Stimulated activated naive B cell treated with anti-CD40 and anti-IgM and Interleukin-4, amounts not matched to agents 10 μg/mL and 1 μg/mL and 100 μg/mL, for 72 hours (primary cell): Measurements from ENCODE around the gene IMPA2.

Experiments used
- ATAC-seq, 2 donors: fragments of 150-1000 bp; cut with Tn5 transposase; replicated peaks; 2 replicates each; pipeline ENCODE4 v1.10.0; 2021; ENCODE audit warnings: moderate library complexity in 1 of 2
- DNase-seq: peaks from one replicate; pipeline ENCODE4 v3.0.0; 2021
- H3K27ac Mint-ChIP-seq: one replicate; pipeline ENCODE4 v1.8.0; 2022; ENCODE audit warnings: mild to moderate bottlenecking, mixed read lengths
- H3K27me3 Mint-ChIP-seq, 2 donors: one replicate each; pipeline ENCODE4 v1.8.0; 2022; ENCODE audit warnings: mixed read lengths in 2 of 2
- H3K36me3 Mint-ChIP-seq, 2 donors: one replicate each; pipeline ENCODE4 v1.8.0; 2022; ENCODE audit warnings: mixed read lengths in 2 of 2, mild to moderate bottlenecking in 1 of 2
- H3K4me1 Mint-ChIP-seq, 2 donors: one replicate each; pipeline ENCODE4 v1.8.0; 2022; ENCODE audit warnings: mixed read lengths in 2 of 2, mild to moderate bottlenecking in 1 of 2
- H3K4me3 Mint-ChIP-seq, 2 donors: one replicate each; pipeline ENCODE4 v1.8.0; 2022; ENCODE audit warnings: mild to moderate bottlenecking in 2 of 2, mixed read lengths in 2 of 2, moderate library complexity in 1 of 2
- H3K9me3 Mint-ChIP-seq, 2 donors: one replicate each; pipeline ENCODE4 v1.8.0; 2022; ENCODE audit warnings: mixed read lengths in 2 of 2, mild to moderate bottlenecking in 1 of 2

Gene IMPA2

GRCh38 chr18:12001421-12001820, 20.1 kb downstream of the IMPA2 start:
- Mint-ChIP-seq H3K27ac (no peak overlapping the region), H3K9me3 (no peaks in the 10 kb centered on the region), H3K4me1 (peaks cover 5 to 7% of the 10 kb centered on the region in 2 donors), H3K4me3 (no peak overlapping the region), H3K27me3 (no peaks in the 10 kb centered on the region), H3K36me3 (peaks cover 0 to 4% of the 10 kb centered on the region in 2 donors)
- no peak for ATAC-seq
- DNase-seq: no peak

DNA sequence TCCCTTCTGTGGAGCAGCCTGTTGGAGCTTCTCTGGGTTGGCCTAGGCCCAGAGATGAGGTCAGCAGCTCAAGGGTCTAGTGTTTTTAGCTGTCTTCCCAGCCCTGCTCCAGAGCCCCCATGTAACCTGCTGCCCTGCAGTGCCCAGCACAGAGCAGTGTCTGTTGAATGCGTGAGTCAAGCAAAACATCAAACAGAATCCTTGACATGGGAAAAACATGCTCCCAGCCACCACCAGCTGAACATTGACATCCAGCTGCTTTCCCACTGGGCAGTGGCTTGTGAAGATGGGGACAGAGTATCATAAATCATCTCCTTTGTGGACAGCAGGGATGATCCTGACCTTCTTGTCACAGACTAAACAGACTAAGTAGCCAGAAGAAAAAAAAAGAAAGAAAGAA, 22.6 kb downstream of the IMPA2 start:
- Mint-ChIP-seq H3K27ac (no peak overlapping the region), H3K4me1 (peaks cover 5 to 6% of the 10 kb centered on the region in 2 donors), H3K9me3 (no peaks in the 10 kb centered on the region), H3K36me3 (peaks cover 0 to 4% of the 10 kb centered on the region in 2 donors), H3K4me3 (no peak overlapping the region), H3K27me3 (no peaks in the 10 kb centered on the region)
- DNase-seq (no peak), ATAC-seq (no peak)

GRCh38 chr18:12005538-12006487, 24.5 kb downstream of the IMPA2 start:
- no peaks in the 10 kb centered on the region for H3K27me3 Mint-ChIP-seq
- H3K36me3 Mint-ChIP-seq: peaks cover 0 to 4% of the 10 kb centered on the region in 2 donors
- no peak for DNase-seq
- H3K4me3 Mint-ChIP-seq: no peak overlapping the region
- ATAC-seq: peak; percentile 46 to 71
- peaks cover 5 to 6% of the 10 kb centered on the region in 2 donors for H3K4me1 Mint-ChIP-seq
- H3K9me3 Mint-ChIP-seq: no peaks in the 10 kb centered on the region
- no peak overlapping the region for H3K27ac Mint-ChIP-seq

DNA sequence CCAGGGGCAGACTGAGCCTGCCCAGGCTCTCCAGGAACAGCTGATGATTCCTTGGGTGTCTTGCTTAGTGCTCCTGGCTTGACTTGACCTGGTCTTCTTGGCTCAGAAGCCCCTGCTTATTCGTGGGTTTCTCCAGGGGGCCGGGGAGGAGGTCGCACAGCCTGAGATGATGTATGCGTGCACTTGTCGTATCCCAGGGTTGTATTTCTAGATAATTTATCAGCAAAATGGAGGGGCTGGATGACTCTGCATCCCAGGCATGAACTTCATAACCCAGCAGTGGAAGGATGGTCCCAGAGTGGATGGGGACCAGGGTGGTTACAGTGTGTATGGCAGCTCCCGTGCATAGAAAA, 25.2 kb downstream of the IMPA2 start:
- DNase-seq (no peak), ATAC-seq (no peak)
- H3K9me3 Mint-ChIP-seq: no peaks in the 10 kb centered on the region
- no peaks in the 10 kb centered on the region for H3K27me3 Mint-ChIP-seq
- H3K4me3 Mint-ChIP-seq: no peak overlapping the region
- no peak overlapping the region for H3K27ac Mint-ChIP-seq
- H3K4me1 Mint-ChIP-seq: peaks cover 5 to 6% of the 10 kb centered on the region in 2 donors
- peaks cover 0 to under 1% of the 10 kb centered on the region in 2 donors for H3K36me3 Mint-ChIP-seq

DNA sequence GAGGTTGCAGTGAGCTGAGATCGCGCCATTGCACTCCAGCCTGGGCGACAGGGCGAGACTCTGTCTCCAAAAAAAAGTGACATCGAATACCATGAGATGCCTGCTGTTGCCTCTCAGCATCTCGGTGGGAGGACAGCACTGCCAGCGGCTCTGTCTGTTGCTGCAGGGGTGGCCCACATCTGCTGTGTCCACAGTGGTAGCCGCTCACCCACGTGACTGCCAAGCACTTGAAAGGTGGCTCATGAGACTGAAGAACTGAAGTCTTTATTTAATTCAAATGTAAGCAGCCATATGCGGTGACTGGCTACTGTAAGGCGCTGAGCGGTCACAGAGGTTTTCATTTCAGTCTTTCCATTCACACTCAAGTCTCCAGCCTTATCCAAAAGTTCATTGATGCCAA, 25.8 kb downstream of the IMPA2 start:
- Mint-ChIP-seq H3K9me3 (no peaks in the 10 kb centered on the region), H3K36me3 (no peaks in the 10 kb centered on the region), H3K4me3 (no peak overlapping the region), H3K4me1 (peaks cover 5 to 6% of the 10 kb centered on the region in 2 donors), H3K27ac (no peak overlapping the region), H3K27me3 (no peaks in the 10 kb centered on the region)
- no peak for ATAC-seq
- DNase-seq: no peak

DNA sequence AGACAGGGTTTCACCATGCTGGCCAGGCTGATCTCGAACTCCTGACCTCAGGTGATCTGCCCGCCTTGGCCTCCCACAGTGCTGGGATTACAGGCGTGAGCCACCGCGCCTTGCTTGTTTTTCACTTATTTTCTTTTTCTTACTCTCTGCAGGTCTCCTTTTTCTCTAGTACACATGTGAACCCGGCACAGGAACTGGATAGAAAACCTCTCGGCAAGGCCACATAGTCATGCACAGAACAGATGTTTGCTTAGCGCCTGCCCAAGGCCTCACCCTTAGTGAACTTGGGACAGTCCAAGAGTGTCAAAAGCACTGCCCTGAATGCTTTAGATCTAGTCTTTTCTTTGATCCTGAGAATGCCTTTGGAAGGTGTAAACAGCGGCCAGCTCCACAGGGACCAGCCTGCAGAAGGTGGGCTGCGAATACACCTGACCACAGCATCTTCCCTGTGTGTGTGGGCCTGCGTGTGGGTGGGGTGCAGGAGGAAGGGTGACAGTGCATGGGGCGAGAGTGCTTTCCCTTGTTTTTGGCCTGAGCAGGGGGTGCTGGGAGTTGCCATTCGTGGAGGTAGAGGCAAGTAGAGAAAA, 27.0 kb downstream of the IMPA2 start:
- ATAC-seq: no peak
- Mint-ChIP-seq H3K36me3 (no peaks in the 10 kb centered on the region), H3K4me1 (peaks cover 5 to 6% of the 10 kb centered on the region in 2 donors), H3K27ac (no peak overlapping the region), H3K27me3 (no peaks in the 10 kb centered on the region), H3K4me3 (no peak overlapping the region), H3K9me3 (no peaks in the 10 kb centered on the region)
- DNase-seq: no peak

DNA sequence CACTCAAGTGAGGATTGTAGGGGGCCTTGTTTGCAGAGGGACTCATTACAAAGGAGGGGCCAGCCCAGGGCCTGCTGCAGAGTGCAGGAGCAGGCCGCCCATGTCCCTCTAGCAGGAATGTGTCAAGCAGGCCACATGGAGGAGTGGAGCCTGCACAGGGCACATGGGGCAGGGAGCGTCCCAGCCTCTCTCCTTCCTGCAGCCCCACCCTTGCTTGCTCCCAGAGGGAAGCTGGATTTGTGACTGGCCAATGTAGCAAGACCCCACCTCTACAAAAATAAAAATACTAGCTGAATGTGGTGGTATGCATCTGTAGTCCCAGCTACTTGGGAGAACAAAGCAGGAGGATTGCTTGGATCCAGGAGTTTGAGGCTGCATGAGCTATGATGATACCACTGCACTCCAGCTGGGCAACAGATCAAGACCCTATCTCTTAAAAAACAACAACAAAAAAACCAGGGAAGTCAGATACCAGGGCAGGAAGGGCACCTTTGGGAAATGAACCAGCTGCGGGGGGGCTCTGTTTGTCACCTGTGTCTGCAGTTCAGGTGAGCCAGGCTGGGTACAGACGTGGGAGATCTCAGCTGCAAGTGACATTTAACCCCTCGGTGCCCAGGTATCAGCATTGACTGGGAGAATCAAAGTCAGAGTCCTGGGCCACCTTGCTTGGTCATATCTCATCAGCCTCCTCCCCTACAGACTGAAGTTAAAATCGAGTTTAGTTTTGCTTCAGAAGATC, 27.7 kb downstream of the IMPA2 start:
- Mint-ChIP-seq H3K27me3 (no peaks in the 10 kb centered on the region), H3K9me3 (no peaks in the 10 kb centered on the region), H3K36me3 (peaks cover 0 to 1% of the 10 kb centered on the region in 2 donors), H3K4me1 (peaks cover 5 to 6% of the 10 kb centered on the region in 2 donors), H3K4me3 (no peak overlapping the region), H3K27ac (no peak overlapping the region)
- no peak for ATAC-seq
- no peak for DNase-seq

- no peaks in the 10 kb centered on the region for H3K9me3 Mint-ChIP-seq
- H3K27ac Mint-ChIP-seq: no peak overlapping the region
- ATAC-seq (no peak), DNase-seq (no peak)
- no peak overlapping the region for H3K4me3 Mint-ChIP-seq
- H3K4me1 Mint-ChIP-seq: peaks cover 5 to 6% of the 10 kb centered on the region in 2 donors
- H3K36me3 Mint-ChIP-seq: peaks cover 0 to 1% of the 10 kb centered on the region in 2 donors
- no peaks in the 10 kb centered on the region for H3K27me3 Mint-ChIP-seq
Measured at GRCh38 chr18:12009581-12010140, 28.4 kb downstream of the IMPA2 start.

GRCh38 chr18:12010187-12010802, 29.0 kb downstream of the IMPA2 start:
- no peaks in the 10 kb centered on the region for H3K27me3 Mint-ChIP-seq
- no peaks in the 10 kb centered on the region for H3K9me3 Mint-ChIP-seq
- ATAC-seq (no peak), DNase-seq (no peak)
- no peak overlapping the region for H3K27ac Mint-ChIP-seq
- H3K4me3 Mint-ChIP-seq: no peak overlapping the region
- peaks cover 0 to 1% of the 10 kb centered on the region in 2 donors for H3K4me1 Mint-ChIP-seq
- H3K36me3 Mint-ChIP-seq: peaks cover 0 to 1% of the 10 kb centered on the region in 2 donors

DNA sequence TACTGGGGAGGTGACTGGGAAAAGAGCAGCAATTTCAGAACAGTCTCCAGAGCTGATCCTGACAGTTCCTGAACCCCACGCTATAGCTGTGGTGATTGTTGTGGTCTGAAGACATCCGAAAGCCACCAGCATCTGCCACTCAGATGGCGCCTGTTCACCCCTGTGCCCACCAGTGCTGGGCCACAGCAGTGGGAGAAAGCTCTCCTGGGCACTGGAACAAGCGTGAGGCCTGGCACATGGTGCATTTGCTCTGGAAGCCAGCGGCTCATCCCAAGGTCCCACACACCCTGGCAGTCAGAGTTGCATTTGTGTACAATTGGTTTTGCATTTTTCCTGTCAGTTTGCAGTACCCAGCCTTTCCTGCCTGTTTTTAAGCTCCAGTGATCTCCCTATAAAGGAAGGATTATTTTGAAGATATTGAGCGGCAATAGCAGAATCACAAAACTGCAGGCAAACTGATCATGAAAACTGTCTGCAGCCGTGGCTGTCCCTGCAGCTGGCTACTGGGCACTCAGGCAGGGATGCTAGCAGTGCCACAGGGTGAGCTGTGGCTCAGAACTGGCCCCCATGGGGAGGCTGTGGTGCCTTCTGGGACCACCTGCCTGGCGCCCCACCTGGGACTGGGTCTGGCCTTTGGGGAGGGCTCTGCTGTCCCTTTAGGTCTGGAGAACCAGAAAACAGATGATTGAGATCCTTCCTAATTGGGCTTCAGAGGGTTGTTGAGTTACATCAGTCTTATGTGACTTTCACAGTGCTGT, 30.1 kb downstream of the IMPA2 start:
- H3K27ac Mint-ChIP-seq: no peak overlapping the region
- no peaks in the 10 kb centered on the region for H3K9me3 Mint-ChIP-seq
- H3K36me3 Mint-ChIP-seq: peaks cover 0 to 1% of the 10 kb centered on the region in 2 donors
- no peak for ATAC-seq
- no peak for DNase-seq
- H3K4me3 Mint-ChIP-seq: no peak overlapping the region
- H3K27me3 Mint-ChIP-seq: no peaks in the 10 kb centered on the region
- H3K4me1 Mint-ChIP-seq: no peaks in the 10 kb centered on the region

DNA sequence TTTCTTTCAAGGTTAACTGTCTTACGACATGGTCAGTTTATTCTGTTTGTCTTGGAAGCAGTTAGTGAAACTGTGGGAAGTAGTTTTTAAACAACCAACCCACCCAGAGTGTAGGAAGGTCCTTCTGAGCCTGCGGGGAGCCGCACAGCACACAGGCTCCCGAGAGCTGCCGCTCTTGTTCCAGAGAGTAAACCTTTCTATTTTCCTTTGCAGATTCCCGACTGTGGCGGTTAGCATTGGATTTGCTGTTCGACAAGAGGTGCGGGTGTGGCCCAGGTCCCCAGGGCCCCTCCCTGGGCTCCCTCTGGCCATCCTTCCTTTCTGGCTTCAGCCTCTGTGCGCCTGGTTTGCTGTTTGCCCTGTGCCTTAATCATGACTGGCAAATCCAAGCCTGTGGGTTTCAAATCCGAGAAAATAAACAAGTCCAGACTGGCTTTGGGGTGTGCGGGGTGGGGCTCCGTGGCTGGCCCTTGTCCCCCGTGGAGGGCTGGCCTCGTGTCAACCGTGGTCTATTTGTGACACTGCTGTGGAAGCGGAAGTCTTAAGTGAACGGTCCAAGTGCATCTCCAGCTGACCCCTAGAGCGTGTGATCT, 30.7 kb downstream of the IMPA2 start:
- Mint-ChIP-seq H3K9me3 (no peaks in the 10 kb centered on the region), H3K27me3 (no peaks in the 10 kb centered on the region), H3K4me3 (no peak overlapping the region), H3K4me1 (no peaks in the 10 kb centered on the region), H3K27ac (no peak overlapping the region), H3K36me3 (peaks cover 2 to 4% of the 10 kb centered on the region in 2 donors)
- DNase-seq: no peak
- no peak for ATAC-seq

DNA sequence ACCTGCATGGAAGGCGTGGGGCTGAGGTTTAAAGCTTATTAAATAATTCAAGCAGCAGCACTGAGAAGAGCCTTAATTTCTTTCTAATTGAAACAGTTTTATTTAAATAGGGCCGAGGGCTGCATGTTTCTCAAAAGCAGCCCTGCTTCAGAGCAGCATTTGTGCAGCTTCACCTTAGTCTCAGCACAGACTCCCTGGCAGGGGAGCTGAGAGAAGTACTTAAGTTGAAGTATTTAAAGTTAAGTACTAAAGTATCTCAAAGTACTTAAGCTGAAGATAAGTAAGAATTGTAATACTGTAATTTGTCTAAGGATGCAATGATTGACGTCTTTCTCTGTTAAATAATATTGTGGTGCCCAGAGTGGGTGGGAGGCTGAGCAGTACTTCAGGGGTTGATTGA, 31.4 kb downstream of the IMPA2 start:
- Mint-ChIP-seq H3K4me3 (no peak overlapping the region), H3K36me3 (peaks cover 6 to 7% of the 10 kb centered on the region in 2 donors), H3K27ac (no peak overlapping the region), H3K9me3 (no peaks in the 10 kb centered on the region), H3K27me3 (no peaks in the 10 kb centered on the region), H3K4me1 (no peaks in the 10 kb centered on the region)
- DNase-seq (no peak), ATAC-seq (no peak)

DNA sequence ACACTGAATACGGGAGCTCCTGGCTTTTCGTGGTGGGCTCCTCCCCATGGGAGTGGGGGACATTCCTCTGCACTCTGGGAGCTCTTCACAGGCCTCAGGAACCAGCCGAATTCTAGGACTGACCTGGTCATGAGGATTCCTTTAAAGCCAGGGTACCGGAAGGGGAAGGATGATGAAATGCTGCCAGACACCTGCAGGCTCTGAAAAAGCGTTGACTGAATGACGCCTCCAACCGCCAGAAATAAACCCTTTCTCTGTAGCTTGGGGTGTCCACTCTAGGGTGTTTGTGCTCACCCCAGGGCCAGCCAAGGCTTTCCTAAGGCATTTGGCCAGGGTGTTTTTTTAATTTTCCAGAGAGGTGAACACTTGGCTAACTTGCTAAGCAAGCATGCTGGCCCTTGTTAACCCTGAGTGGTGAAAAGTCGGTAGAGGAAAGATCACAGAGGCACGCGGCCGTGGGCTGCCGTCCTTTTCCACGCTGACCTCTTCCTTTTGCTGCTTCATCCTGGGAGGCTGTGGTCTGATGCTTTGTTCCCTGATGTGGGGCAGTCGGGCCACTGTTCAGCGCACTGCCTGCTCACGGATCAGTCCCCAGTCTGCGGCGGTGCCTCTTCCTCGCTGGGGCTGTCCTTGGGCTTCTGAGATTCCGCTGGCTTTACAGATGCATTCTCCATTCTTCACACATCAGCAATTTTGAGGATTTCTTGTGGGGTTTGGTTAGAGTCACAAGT, 32.0 kb downstream of the IMPA2 start:
- DNase-seq: no peak
- H3K36me3 Mint-ChIP-seq: peaks cover 7 to 9% of the 10 kb centered on the region in 2 donors
- no peaks in the 10 kb centered on the region for H3K4me1 Mint-ChIP-seq
- no peak overlapping the region for H3K4me3 Mint-ChIP-seq
- no peak for ATAC-seq
- no peaks in the 10 kb centered on the region for H3K27me3 Mint-ChIP-seq
- H3K9me3 Mint-ChIP-seq: no peaks in the 10 kb centered on the region
- H3K27ac Mint-ChIP-seq: no peak overlapping the region
